Occipital lobe (tissue), 2 donors: ENCODE results near the gene SENP6. TPM values are rescaled to one million over a fixed set of nuclear protein-coding genes. Genes with fewer than 3 reads are reported as not detected.
"Not testable (repeated sequence)": the region's sequence is repeated elsewhere in the genome, so short reads cannot be mapped to it uniquely, and the experiment has no call there.

Experiments
- DNase-seq: peaks from one replicate; lab custom pipeline; 2025; lab: John Stamatoyannopoulos, UW
- total RNA-seq: library from RNA; depleted of rRNA; stranded (reverse); fragments of >200 nt; gene quantifications from one replicate; pipeline ENCODE4 v1.2.3, GENCODE V29; 2014

SENP6 gene
- total RNA-seq, 1 donor from 2014 or later: 353 TPM

- no peak for DNase-seq
These were observed 64.9 kb downstream of the SENP6 start for GRCh38 chr6:75666592-75666991.

- DNase-seq: no peak
These were observed 72.2 kb downstream of the SENP6 start for GRCh38 chr6:75673884-75674283.

GRCh38 chr6:75676377-75676776, 74.7 kb downstream of the SENP6 start:
- DNase-seq: no peak

GRCh38 chr6:75682548-75682947, 80.9 kb downstream of the SENP6 start:
- not testable (repeated sequence) for DNase-seq

GRCh38 chr6:75683005-75683404, 81.3 kb downstream of the SENP6 start:
- not testable (repeated sequence) for DNase-seq

- DNase-seq: not testable (repeated sequence)
These were observed 85.9 kb downstream of the SENP6 start for GRCh38 chr6:75687535-75687934.

- not testable (repeated sequence) for DNase-seq
These were observed 86.3 kb downstream of the SENP6 start for GRCh38 chr6:75687937-75688336.

GRCh38 chr6:75689576-75689975, 87.9 kb downstream of the SENP6 start:
- DNase-seq: no peak

GRCh38 chr6:75691012-75691411, 89.3 kb downstream of the SENP6 start:
- no peak for DNase-seq

GRCh38 chr6:75693534-75693933, 91.9 kb downstream of the SENP6 start:
- no peak for DNase-seq

- DNase-seq: no peak
These were observed 92.7 kb downstream of the SENP6 start for GRCh38 chr6:75694406-75694805.

GRCh38 chr6:75708334-75708733, 106.7 kb downstream of the SENP6 start:
- not testable (repeated sequence) for DNase-seq

- DNase-seq: no peak
These were observed 109.5 kb downstream of the SENP6 start for GRCh38 chr6:75711173-75711572.

- no peak for DNase-seq
These were observed 117.5 kb downstream of the SENP6 start for GRCh38 chr6:75719133-75719532.

- DNase-seq: no peak
These were observed 121.7 kb downstream of the SENP6 start for GRCh38 chr6:75723382-75723781.

GRCh38 chr6:75727206-75727605, 125.5 kb downstream of the SENP6 start:
- no peak for DNase-seq

GRCh38 chr6:75731029-75731428, 129.3 kb downstream of the SENP6 start:
- DNase-seq: not testable (repeated sequence)

- no peak for DNase-seq
These were observed 134.0 kb downstream of the SENP6 start for GRCh38 chr6:75735491-75736186.

GRCh38 chr6:75743971-75744370, 142.3 kb downstream of the SENP6 start:
- DNase-seq: no peak

GRCh38 chr6:75745404-75745803, 143.7 kb downstream of the SENP6 start:
- DNase-seq: no peak

- no peak for DNase-seq
These were observed 144.5 kb downstream of the SENP6 start for GRCh38 chr6:75746221-75746620.

- no peak for DNase-seq
These were observed 145.7 kb downstream of the SENP6 start for GRCh38 chr6:75747152-75747992.
